SK-N-SH (cell line): ENCODE results near the gene NREP. TPM values are rescaled to one million over a fixed set of nuclear protein-coding genes. Genes with fewer than 3 reads are reported as not detected.

ENCODE experiments used
- CTCF ChIA-PET: fragments of 300-600, 350-600 bp; formaldehyde crosslinking; extraction: SDS; loops from one replicate; lab custom pipeline; 2021; lab: Yijun Ruan, JAX
- POLR2A ChIA-PET: fragments of 350-600 bp; sonication (Branson Sonifier 250); formaldehyde crosslinking; extraction: SDS; loops from one replicate; lab custom pipeline; 2020; ENCODE audit warnings: antibody characterized with exemption, inconsistent platforms; lab: Yijun Ruan, JAX
- DNase-seq: peaks from one replicate; pipeline ENCODE4 v3.0.0; 2012
- H2AFZ ChIP-seq: fragments of 200-600 bp; sonication (generic); 2 replicates; pipeline ENCODE4 v1.8.1; 2016; ENCODE audit warnings: antibody characterized with exemption, mild to moderate bottlenecking, low read depth
- H3F3A ChIP-seq: fragments of 200-600 bp; sonication (generic); replicated peaks from 2 replicates; pipeline ENCODE3; 2016; ENCODE audit warnings: antibody characterized with exemption, mild to moderate bottlenecking; ENCODE audit not compliant: insufficient read depth
- H3K27ac ChIP-seq, 2 experiments: fragments of 200-500 bp in 1 of 2; fragments of 200-600 bp in 1 of 2; sonication (Bioruptor generic) in 1 of 2; sonication (generic), shearing (Covaris generic) in 1 of 2; 2 replicates each; pipeline versions ENCODE4 v1.5.1 to v1.6.1; 2014 to 2016; ENCODE audit warnings: low read depth in 2 of 2, inconsistent platforms in 1 of 2, low read length in 1 of 2, mild to moderate bottlenecking in 1 of 2, mixed read lengths in 1 of 2
- H3K27me3 ChIP-seq: fragments of 200-600 bp; sonication (generic), shearing (Covaris generic); 2 replicates; pipeline ENCODE4 v1.6.1; 2016; ENCODE audit warnings: mixed run types; ENCODE audit not compliant: insufficient read depth
- H3K36me3 ChIP-seq, 2 experiments: fragments of 200-500 bp in 1 of 2; fragments of 200-600 bp in 1 of 2; sonication (Bioruptor generic) in 1 of 2; sonication (generic) in 1 of 2; replicated peaks in 1 of 2; 2 replicates each; pipeline versions ENCODE3 to v1.5.1; 2014 to 2016; ENCODE audit warnings: low read length in 1 of 2, mild to moderate bottlenecking in 1 of 2; ENCODE audit not compliant: insufficient read depth in 2 of 2, control insufficient read depth in 1 of 2
- H3K4me1 ChIP-seq, 2 experiments: fragments of 200-500 bp in 1 of 2; fragments of 200-600 bp in 1 of 2; sonication (Bioruptor generic) in 1 of 2; sonication (generic), shearing (Covaris generic) in 1 of 2; 2 replicates each; pipeline versions ENCODE4 v1.5.1 to v1.6.1; 2014 to 2016; ENCODE audit warnings: low read depth in 1 of 2, low read length in 1 of 2, mixed run types in 1 of 2; ENCODE audit not compliant: insufficient read depth in 2 of 2, control insufficient read depth in 1 of 2
- H3K4me2 ChIP-seq: fragments of 200-600 bp; sonication (generic), shearing (Covaris generic); 2 replicates; pipeline ENCODE4 v1.6.1; 2017; ENCODE audit warnings: mixed run types
- H3K4me3 ChIP-seq, 2 experiments: fragments of 200-500 bp in 1 of 2; fragments of 200-600 bp in 1 of 2; sonication (Bioruptor generic) in 1 of 2; sonication (generic), shearing (Covaris generic) in 1 of 2; 2 replicates each; pipeline versions ENCODE4 v1.5.1 to v1.8.1; 2014 to 2016; ENCODE audit warnings: low read depth in 2 of 2, inconsistent platforms in 1 of 2, low read length in 1 of 2, mild to moderate bottlenecking in 1 of 2, mixed read lengths in 1 of 2, moderate library complexity in 1 of 2
- H3K79me2 ChIP-seq: fragments of 200-600 bp; sonication (generic); 2 replicates; pipeline ENCODE4 v1.8.1; 2017; ENCODE audit warnings: mild to moderate bottlenecking; ENCODE audit not compliant: insufficient read depth
- H3K9ac ChIP-seq: fragments of 200-600 bp; sonication (generic); 2 replicates; pipeline ENCODE4 v1.6.1; 2017; ENCODE audit warnings: mixed run types
- H3K9me2 ChIP-seq: fragments of 200-600 bp; sonication (generic); 2 replicates; pipeline ENCODE4 v1.6.1; 2017; ENCODE audit warnings: mixed run types
- H3K9me3 ChIP-seq: fragments of 200-600 bp; sonication (generic); 2 replicates; pipeline ENCODE4 v1.6.1; 2017; ENCODE audit warnings: mixed run types, mild to moderate bottlenecking, moderate library complexity
- H4K20me1 ChIP-seq: fragments of 200-600 bp; sonication (generic); 2 replicates; pipeline ENCODE4 v1.6.1; 2017; ENCODE audit warnings: mild to moderate bottlenecking, mixed run types; ENCODE audit not compliant: insufficient read depth
- CHD2 ChIP-seq: fragments of 150-350 bp; IDR thresholded peaks from 2 replicates; pipeline ENCODE4 v1.6.1; 2018; ENCODE audit warnings: low read length; ENCODE audit not compliant: partially characterized antibody
- EP300 ChIP-seq, 2 experiments: IDR thresholded peaks; 2 replicates each; pipeline versions ENCODE4 v1.4.0 to v1.6.1; 2012; ENCODE audit warnings: borderline replicate concordance in 1 of 2, low read depth in 1 of 2, low read length in 1 of 2
- FOXJ3 ChIP-seq: sonication (generic); formaldehyde crosslinking; IDR thresholded peaks from 2 replicates; pipeline ENCODE4 v1.5.1; 2020; ENCODE audit warnings: mild to moderate bottlenecking, missing genetic modification reagents
- GATA2 ChIP-seq: sonication (generic); formaldehyde crosslinking; IDR thresholded peaks from 2 replicates; pipeline ENCODE4 v1.5.0; 2020; ENCODE audit warnings: mild to moderate bottlenecking, missing genetic modification reagents
- JUND ChIP-seq: IDR thresholded peaks from 2 replicates; pipeline ENCODE4 v1.4.0; 2012
- MEF2A ChIP-seq: IDR thresholded peaks from 2 replicates; pipeline ENCODE4 v1.4.0; 2012; ENCODE audit warnings: low read depth, borderline replicate concordance
- NFIC ChIP-seq: IDR thresholded peaks from 2 replicates; pipeline ENCODE4 v1.4.0; 2012; ENCODE audit warnings: borderline replicate concordance
- NRF1 ChIP-seq: IDR thresholded peaks from 2 replicates; pipeline ENCODE4 v1.6.1; 2012; ENCODE audit warnings: low read depth, mild to moderate bottlenecking, low read length
- PBX3 ChIP-seq: IDR thresholded peaks from 2 replicates; pipeline ENCODE4; 2012
- POLR2AphosphoS5 ChIP-seq: IDR thresholded peaks from 2 replicates; pipeline ENCODE4 v1.6.1; 2012; ENCODE audit warnings: low read depth, low read length
- RAD21 ChIP-seq: IDR thresholded peaks from 2 replicates; pipeline ENCODE4 v1.6.1; 2012; ENCODE audit warnings: mild to moderate bottlenecking, low read length
- REST ChIP-seq: IDR thresholded peaks from 2 replicates; pipeline ENCODE4 v1.6.1; 2012; ENCODE audit warnings: mild to moderate bottlenecking, low read depth, low read length, moderate library complexity
- RFX5 ChIP-seq: IDR thresholded peaks from 2 replicates; pipeline ENCODE4 v1.6.1; 2012; ENCODE audit warnings: mild to moderate bottlenecking, improper control_type of control experiment, low read length
- RXRA ChIP-seq: IDR thresholded peaks from 2 replicates; pipeline ENCODE4 v1.4.0; 2012; ENCODE audit warnings: low read depth, mild to moderate bottlenecking, borderline replicate concordance
- SIN3A ChIP-seq: IDR thresholded peaks from 2 replicates; pipeline ENCODE4 v1.6.1; 2012; ENCODE audit warnings: low read depth, mild to moderate bottlenecking, low read length, moderate library complexity, borderline replicate concordance
- TEAD4 ChIP-seq: IDR thresholded peaks from 2 replicates; pipeline ENCODE4 v1.4.0; 2012; ENCODE audit warnings: mild to moderate bottlenecking, borderline replicate concordance; ENCODE audit not compliant: insufficient read depth
- WGBS: methylation state at CpG from one replicate; pipeline ENCODE4 v1.1.6; 2017; ENCODE audit warnings: low lambda C conversion rate; 5-methylcytosine and 5-hydroxymethylcytosine counted together
- polyA plus RNA-seq, 3 experiments: library from polyadenylated mRNA; depleted of rRNA; stranded (reverse); fragments of >200 nt; gene quantifications; 2 replicates each; pipeline ENCODE4 v1.2.3, GENCODE V29; 2012
- TF ChIP-seq, protein P1 (sequence below): fragments of 150-350 bp; IDR thresholded peaks from 2 replicates; pipeline ENCODE4 v1.6.1; 2017; ENCODE audit warnings: antibody characterized with exemption, low read length, low read depth, borderline replicate concordance
- TF ChIP-seq, protein P2 (sequence below): IDR thresholded peaks from 2 replicates; pipeline ENCODE4 v1.4.0; 2012; ENCODE audit warnings: low read depth, borderline replicate concordance

NREP gene
- polyA plus RNA-seq, 1 of the 3 experiments (the other 2 are of a cell fraction) = 94.4 TPM

DNA sequence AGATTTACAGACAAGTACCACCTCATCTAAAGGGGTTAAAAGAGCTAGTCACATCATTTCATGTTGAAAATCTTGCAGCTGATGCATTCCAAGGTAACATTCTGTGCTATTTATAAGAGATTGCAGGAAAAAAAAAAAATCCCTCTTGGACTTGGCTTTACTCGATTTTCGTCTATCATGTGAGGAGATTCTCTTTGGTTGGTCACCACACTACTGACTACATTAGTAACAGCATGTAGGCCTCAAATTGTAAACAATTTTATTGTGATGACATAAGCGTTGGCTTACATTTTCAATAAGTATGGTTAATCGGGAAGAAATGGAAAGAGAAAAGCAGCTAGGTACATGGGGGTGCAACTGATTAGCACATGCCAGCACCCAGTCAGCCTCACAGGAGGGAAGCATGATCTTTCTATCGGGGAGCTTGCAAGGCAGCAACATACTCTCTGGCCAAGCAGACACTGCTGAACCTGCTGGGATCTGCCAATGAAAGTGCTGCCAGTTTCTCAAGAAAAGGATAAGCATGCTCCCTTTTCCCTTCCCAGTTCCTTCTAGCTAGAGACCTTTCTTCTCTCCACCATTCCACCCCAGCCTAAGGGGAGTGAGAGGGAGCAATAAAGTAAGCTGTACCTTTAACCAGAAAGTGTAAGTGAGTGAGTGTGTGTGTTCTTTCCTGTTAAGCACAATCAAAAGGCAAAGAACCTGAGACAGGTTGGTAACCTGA lies 7.5 kb downstream of the NREP start:
- Histone ChIP-seq H4K20me1 (no peaks in the 10 kb centered on the region; the same call in 1 of the 2 replicates), H3K36me3 (peaks cover 64% of the 10 kb centered on the region in 2 experiments), H3K4me1 (peaks cover 6 to 18% of the 10 kb centered on the region in 2 experiments), H3F3A (peaks cover 35% of the 10 kb centered on the region), H3K27me3 (no peaks in the 10 kb centered on the region), H3K27ac (peak overlapping the region; percentile 36 to 94), H3K9me3 (no peaks in the 10 kb centered on the region), H3K79me2 (peaks cover 70% of the 10 kb centered on the region), H3K9me2 (no peaks in the 10 kb centered on the region), H3K4me3 (no peak overlapping the region), H3K4me2 (peak overlapping the region; percentile 61; the same call in 1 of the 2 replicates), H3K9ac (no peak overlapping the region), H2AFZ (no peak overlapping the region)
- POLR2A ChIA-PET = interaction anchor here (0.6 kb wide), 1 partner anchor 105 kb away, joined by 3 read pairs; no protein-coding TSS in a partner anchor
- WGBS = 92% methylated on average over 5 of the region's 5 CpGs
- CTCF ChIA-PET = interaction anchor here (2.1 kb wide), 1 partner anchor 199 kb away, joined by 4 read pairs; no protein-coding TSS in a partner anchor
- no peak for DNase-seq
- TF ChIP-seq NFIC (no peak), RAD21 (no peak), RFX5 (no peak), NRF1 (no peak), GATA2 (CRISPR knock-in tag) (no peak), TEAD4 (no peak)

DNA sequence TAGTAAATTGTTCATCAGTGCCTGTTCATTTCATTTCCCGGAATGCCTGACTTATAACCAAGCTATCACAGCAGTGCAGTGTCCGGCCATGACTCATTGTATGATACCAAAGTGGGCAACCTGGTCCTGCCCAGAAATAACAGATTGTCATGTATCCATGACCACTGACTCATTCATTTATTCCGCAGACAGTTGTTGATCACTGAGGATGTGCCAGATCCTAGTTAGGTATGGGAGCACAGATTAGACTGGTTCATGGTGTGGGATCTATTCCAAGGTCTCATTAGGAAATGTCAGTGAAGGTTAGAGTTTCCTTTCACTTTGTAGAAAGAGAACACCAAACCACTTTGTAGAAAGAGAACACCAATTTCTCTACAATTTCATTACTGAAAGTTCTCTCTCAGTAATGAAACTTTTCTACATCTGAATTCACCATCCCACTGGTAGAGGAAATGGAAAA lies 8.7 kb downstream of the NREP start:
- Histone ChIP-seq H2AFZ (no peak overlapping the region), H3K4me1 (peaks cover 10 to 22% of the 10 kb centered on the region in 2 experiments), H3K9me3 (no peaks in the 10 kb centered on the region), H3K79me2 (peaks cover 70% of the 10 kb centered on the region), H3F3A (peaks cover 35% of the 10 kb centered on the region), H3K4me2 (peak overlapping the region; percentile 61; the same call in 1 of the 2 replicates), H3K27ac (peak overlapping the region; percentile 55 to 94), H3K27me3 (no peaks in the 10 kb centered on the region), H3K9me2 (no peaks in the 10 kb centered on the region), H4K20me1 (no peaks in the 10 kb centered on the region; the same call in 1 of the 2 replicates), H3K36me3 (peaks cover 53 to 58% of the 10 kb centered on the region in 2 experiments), H3K9ac (peak overlapping the region; percentile 56; the same call in 1 of the 2 replicates), H3K4me3 (0 out of 4 replicates have a peak overlapping the region, but pooled peaks of 1 of the 2 experiments have one; percentile 15)
- WGBS = 4% methylated on average over 3 of the region's 3 CpGs
- ChIA-PET POLR2A (interaction anchor here (1.5 kb wide), 1 partner anchor 9 kb away, joined by 6 read pairs; the partner anchor contains the start of gene NREP), CTCF (interaction anchor here (1.2 kb wide), 2 partner anchors 9 to 413 kb away, joined by 3 to 4 read pairs; no protein-coding TSS in a partner anchor)
- no peak for DNase-seq
- TF ChIP-seq REST (0 out of 2 replicates have a peak, but pooled peaks have one; percentile 31), PBX3 (peak; percentile 89), MEF2A (peak; percentile 34; the same call in 1 of the 2 replicates), SIN3A (no peak), POLR2AphosphoS5 (peak; percentile 77; the same call in 1 of the 2 replicates), CHD2 (no peak), JUND (peak; percentile 95), FOXJ3 (no peak), EP300 (IDR thresholded peaks at IDR 0.05; ENCODE audit: borderline replicate concordance in 1 of 2, low read depth in 1 of 2, low read length in 1 of 2) (peak in 1 of 2 experiments; percentile 87; a peak in 2 of 4 replicates), RXRA (peak; percentile 56; the same call in 1 of the 2 replicates)
- TF ChIP-seq, protein P1, sequence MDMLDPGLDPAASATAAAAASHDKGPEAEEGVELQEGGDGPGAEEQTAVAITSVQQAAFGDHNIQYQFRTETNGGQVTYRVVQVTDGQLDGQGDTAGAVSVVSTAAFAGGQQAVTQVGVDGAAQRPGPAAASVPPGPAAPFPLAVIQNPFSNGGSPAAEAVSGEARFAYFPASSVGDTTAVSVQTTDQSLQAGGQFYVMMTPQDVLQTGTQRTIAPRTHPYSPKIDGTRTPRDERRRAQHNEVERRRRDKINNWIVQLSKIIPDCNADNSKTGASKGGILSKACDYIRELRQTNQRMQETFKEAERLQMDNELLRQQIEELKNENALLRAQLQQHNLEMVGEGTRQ = no peak
- TF ChIP-seq, protein P2, sequence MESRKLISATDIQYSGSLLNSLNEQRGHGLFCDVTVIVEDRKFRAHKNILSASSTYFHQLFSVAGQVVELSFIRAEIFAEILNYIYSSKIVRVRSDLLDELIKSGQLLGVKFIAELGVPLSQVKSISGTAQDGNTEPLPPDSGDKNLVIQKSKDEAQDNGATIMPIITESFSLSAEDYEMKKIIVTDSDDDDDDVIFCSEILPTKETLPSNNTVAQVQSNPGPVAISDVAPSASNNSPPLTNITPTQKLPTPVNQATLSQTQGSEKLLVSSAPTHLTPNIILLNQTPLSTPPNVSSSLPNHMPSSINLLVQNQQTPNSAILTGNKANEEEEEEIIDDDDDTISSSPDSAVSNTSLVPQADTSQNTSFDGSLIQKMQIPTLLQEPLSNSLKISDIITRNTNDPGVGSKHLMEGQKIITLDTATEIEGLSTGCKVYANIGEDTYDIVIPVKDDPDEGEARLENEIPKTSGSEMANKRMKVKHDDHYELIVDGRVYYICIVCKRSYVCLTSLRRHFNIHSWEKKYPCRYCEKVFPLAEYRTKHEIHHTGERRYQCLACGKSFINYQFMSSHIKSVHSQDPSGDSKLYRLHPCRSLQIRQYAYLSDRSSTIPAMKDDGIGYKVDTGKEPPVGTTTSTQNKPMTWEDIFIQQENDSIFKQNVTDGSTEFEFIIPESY = peak; percentile 10; the same call in 1 of the 2 replicates
